ENCODE results near the gene SH2D3C. TPM values are rescaled to one million over a fixed set of nuclear protein-coding genes. Genes with fewer than 3 reads are reported as not detected.

Gene SH2D3C
- total and polyA plus RNA-seq, 10 of the 15 experiments (the other 5 are each of a cell fraction or from before 2014, with no cell fraction given) = 1.2 to 23.5 (median 16.2) TPM

DNA sequence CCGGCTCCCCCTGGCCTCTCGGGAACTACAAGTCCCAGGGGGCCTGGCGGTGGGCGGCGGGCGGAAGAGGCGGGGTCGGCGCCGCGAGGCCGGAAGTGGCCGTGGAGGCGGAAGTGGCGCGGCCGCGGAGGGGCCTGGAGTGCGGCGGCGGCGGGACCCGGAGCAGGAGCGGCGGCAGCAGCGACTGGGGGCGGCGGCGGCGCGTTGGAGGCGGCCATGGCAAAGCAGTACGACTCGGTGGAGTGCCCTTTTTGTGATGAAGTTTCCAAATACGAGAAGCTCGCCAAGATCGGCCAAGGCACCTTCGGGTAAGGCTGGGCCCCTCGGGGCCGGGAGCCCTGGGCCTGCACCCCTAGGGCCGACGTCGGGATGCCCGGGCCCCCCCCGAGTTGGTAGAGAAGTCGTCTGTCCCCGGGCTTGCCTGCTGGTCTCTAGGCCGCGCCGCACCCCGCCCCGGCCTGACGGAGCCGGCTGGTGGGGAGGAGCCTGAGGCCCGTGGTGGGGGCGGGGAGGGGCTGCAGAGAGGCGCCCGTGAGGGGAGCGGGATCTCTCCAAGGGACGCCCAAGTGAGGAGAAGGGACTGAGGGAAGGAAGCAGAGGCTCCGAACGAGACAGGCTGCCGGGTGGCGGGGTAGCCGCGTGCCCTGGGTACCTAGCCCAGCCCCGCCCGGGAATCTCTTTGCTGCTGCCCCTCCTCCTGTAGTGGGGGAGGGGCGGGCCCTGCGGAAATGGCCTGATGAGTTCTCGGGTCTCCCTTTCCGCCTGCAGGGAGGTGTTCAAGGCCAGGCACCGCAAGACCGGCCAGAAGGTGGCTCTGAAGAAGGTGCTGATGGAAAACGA lies 7.7 kb upstream of the SH2D3C start, which contains the start of gene CDK9 (continued):
- TF ChIP-seq, protein P1, sequence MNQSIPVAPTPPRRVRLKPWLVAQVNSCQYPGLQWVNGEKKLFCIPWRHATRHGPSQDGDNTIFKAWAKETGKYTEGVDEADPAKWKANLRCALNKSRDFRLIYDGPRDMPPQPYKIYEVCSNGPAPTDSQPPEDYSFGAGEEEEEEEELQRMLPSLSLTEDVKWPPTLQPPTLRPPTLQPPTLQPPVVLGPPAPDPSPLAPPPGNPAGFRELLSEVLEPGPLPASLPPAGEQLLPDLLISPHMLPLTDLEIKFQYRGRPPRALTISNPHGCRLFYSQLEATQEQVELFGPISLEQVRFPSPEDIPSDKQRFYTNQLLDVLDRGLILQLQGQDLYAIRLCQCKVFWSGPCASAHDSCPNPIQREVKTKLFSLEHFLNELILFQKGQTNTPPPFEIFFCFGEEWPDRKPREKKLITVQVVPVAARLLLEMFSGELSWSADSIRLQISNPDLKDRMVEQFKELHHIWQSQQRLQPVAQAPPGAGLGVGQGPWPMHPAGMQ (IDR thresholded peaks at IDR 0.05; ENCODE audit: borderline replicate concordance) = no peak
- TF ChIP-seq POU2F2 (IDR thresholded peaks at IDR 0.05; ENCODE audit: borderline replicate concordance, low read depth, low read length) (no peak), SMAD5 (IDR thresholded peaks at IDR 0.05; ENCODE audit: low read depth) (no peak), PAX5 (IDR thresholded peaks at IDR 0.05; ENCODE audit: borderline replicate concordance, low read depth, low read length) (no peak), CBX3 (IDR thresholded peaks at IDR 0.05; ENCODE audit: borderline replicate concordance, low read depth) (no peak), MYB (IDR thresholded peaks at IDR 0.05; ENCODE audit: borderline replicate concordance, low read depth, low read length) (no peak), IKZF2 (IDR thresholded peaks at IDR 0.05) (peak; percentile 37 to 50; a peak in 2 of 4 replicates), POLR2A (IDR thresholded peaks at IDR 0.05; ENCODE audit: low read depth, low read length) (peak; percentile 83), RUNX3 (IDR thresholded peaks at IDR 0.05; ENCODE audit: low read length) (no peak), HDAC2 (IDR thresholded peaks at IDR 0.05) (no peak), BRCA1 (IDR thresholded peaks at IDR 0.05; ENCODE audit: low read depth, low read length) (0 out of 2 replicates have a peak, but pooled peaks have one; percentile 33), CEBPB (IDR thresholded peaks at IDR 0.05; ENCODE audit: borderline replicate concordance in 1 of 2, low read depth in 2 of 2, low read length in 2 of 2) (no peak)
- TF ChIP-seq, protein P2, sequence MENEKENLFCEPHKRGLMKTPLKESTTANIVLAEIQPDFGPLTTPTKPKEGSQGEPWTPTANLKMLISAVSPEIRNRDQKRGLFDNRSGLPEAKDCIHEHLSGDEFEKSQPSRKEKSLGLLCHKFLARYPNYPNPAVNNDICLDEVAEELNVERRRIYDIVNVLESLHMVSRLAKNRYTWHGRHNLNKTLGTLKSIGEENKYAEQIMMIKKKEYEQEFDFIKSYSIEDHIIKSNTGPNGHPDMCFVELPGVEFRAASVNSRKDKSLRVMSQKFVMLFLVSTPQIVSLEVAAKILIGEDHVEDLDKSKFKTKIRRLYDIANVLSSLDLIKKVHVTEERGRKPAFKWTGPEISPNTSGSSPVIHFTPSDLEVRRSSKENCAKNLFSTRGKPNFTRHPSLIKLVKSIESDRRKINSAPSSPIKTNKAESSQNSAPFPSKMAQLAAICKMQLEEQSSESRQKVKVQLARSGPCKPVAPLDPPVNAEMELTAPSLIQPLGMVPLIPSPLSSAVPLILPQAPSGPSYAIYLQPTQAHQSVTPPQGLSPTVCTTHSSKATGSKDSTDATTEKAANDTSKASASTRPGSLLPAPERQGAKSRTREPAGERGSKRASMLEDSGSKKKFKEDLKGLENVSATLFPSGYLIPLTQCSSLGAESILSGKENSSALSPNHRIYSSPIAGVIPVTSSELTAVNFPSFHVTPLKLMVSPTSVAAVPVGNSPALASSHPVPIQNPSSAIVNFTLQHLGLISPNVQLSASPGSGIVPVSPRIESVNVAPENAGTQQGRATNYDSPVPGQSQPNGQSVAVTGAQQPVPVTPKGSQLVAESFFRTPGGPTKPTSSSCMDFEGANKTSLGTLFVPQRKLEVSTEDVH (IDR thresholded peaks at IDR 0.05; ENCODE audit: low read depth, partially characterized antibody) = no peak
- TF ChIP-seq, protein P3, sequence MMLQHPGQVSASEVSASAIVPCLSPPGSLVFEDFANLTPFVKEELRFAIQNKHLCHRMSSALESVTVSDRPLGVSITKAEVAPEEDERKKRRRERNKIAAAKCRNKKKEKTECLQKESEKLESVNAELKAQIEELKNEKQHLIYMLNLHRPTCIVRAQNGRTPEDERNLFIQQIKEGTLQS (IDR thresholded peaks at IDR 0.05; ENCODE audit: borderline replicate concordance, extremely low read depth, low read depth, low read length) = no peak
- TF ChIP-seq, protein P4, sequence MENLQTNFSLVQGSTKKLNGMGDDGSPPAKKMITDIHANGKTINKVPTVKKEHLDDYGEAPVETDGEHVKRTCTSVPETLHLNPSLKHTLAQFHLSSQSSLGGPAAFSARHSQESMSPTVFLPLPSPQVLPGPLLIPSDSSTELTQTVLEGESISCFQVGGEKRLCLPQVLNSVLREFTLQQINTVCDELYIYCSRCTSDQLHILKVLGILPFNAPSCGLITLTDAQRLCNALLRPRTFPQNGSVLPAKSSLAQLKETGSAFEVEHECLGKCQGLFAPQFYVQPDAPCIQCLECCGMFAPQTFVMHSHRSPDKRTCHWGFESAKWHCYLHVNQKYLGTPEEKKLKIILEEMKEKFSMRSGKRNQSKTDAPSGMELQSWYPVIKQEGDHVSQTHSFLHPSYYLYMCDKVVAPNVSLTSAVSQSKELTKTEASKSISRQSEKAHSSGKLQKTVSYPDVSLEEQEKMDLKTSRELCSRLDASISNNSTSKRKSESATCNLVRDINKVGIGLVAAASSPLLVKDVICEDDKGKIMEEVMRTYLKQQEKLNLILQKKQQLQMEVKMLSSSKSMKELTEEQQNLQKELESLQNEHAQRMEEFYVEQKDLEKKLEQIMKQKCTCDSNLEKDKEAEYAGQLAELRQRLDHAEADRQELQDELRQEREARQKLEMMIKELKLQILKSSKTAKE (IDR thresholded peaks at IDR 0.05; ENCODE audit: low read depth, poor library complexity, severe bottlenecking) = no peak
- TF ChIP-seq, protein P5, sequence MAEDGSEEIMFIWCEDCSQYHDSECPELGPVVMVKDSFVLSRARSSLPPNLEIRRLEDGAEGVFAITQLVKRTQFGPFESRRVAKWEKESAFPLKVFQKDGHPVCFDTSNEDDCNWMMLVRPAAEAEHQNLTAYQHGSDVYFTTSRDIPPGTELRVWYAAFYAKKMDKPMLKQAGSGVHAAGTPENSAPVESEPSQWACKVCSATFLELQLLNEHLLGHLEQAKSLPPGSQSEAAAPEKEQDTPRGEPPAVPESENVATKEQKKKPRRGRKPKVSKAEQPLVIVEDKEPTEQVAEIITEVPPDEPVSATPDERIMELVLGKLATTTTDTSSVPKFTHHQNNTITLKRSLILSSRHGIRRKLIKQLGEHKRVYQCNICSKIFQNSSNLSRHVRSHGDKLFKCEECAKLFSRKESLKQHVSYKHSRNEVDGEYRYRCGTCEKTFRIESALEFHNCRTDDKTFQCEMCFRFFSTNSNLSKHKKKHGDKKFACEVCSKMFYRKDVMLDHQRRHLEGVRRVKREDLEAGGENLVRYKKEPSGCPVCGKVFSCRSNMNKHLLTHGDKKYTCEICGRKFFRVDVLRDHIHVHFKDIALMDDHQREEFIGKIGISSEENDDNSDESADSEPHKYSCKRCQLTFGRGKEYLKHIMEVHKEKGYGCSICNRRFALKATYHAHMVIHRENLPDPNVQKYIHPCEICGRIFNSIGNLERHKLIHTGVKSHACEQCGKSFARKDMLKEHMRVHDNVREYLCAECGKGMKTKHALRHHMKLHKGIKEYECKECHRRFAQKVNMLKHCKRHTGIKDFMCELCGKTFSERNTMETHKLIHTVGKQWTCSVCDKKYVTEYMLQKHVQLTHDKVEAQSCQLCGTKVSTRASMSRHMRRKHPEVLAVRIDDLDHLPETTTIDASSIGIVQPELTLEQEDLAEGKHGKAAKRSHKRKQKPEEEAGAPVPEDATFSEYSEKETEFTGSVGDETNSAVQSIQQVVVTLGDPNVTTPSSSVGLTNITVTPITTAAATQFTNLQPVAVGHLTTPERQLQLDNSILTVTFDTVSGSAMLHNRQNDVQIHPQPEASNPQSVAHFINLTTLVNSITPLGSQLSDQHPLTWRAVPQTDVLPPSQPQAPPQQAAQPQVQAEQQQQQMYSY (CRISPR knock-in tag; IDR thresholded peaks at IDR 0.05) = no peak

Measured in GM12878 (cell line).